UCSD-AML1 (cell line): Measurements from ENCODE around the gene PRSS56.
"Not testable (repeated sequence)": the region's sequence is repeated elsewhere in the genome, so short reads cannot be mapped to it uniquely, and the experiment has no call there.

Source experiments
- DNase-seq: peaks from one replicate; lab custom pipeline; 2025; ENCODE audit not compliant: unreplicated experiment; lab: John Stamatoyannopoulos, UW

PRSS56 gene

GRCh38 chr2:232568161-232568560 is 48.0 kb downstream of the PRSS56 start:
- no peak for DNase-seq

GRCh38 chr2:232569541-232569940 is 49.4 kb downstream of the PRSS56 start:
- DNase-seq, result no peak

GRCh38 chr2:232570481-232570880 is 50.3 kb downstream of the PRSS56 start:
- DNase-seq, result not testable (repeated sequence)

GRCh38 chr2:232571026-232571474 is 50.9 kb downstream of the PRSS56 start:
- DNase-seq, result no peak

GRCh38 chr2:232573042-232573441 is 52.9 kb downstream of the PRSS56 start:
- no peak for DNase-seq

GRCh38 chr2:232573771-232574435 is 53.7 kb downstream of the PRSS56 start:
- DNase-seq, result no peak

GRCh38 chr2:232574674-232575403 is 54.7 kb downstream of the PRSS56 start:
- no peak for DNase-seq
